T1000 (cell line): ENCODE measurements around the gene SIL1.
"Not testable (repeated sequence)": the region's sequence is repeated elsewhere in the genome, so short reads cannot be mapped to it uniquely, and the experiment has no call there.

Experiments used
- DNase-seq: peaks from one replicate; lab custom pipeline; 2025; ENCODE audit warnings: mixed read lengths; lab: John Stamatoyannopoulos, UW

Gene SIL1

GRCh38 chr5:139105621-139106071 lies 92.5 kb downstream of the SIL1 start:
- DNase-seq: no peak

GRCh38 chr5:139104577-139105276 lies 93.4 kb downstream of the SIL1 start:
- no peak for DNase-seq

GRCh38 chr5:139103762-139104161 lies 94.4 kb downstream of the SIL1 start:
- no peak for DNase-seq

- no peak for DNase-seq
Measured at GRCh38 chr5:139100825-139101224, 97.3 kb downstream of the SIL1 start.

GRCh38 chr5:139094154-139095131 lies 103.7 kb downstream of the SIL1 start:
- no peak for DNase-seq

GRCh38 chr5:139092741-139093343 lies 105.3 kb downstream of the SIL1 start:
- DNase-seq: no peak

- no peak for DNase-seq
Measured at GRCh38 chr5:139091439-139092156, 106.6 kb downstream of the SIL1 start.

GRCh38 chr5:139090581-139090980 lies 107.6 kb downstream of the SIL1 start:
- no peak for DNase-seq

GRCh38 chr5:139088024-139088423 lies 110.1 kb downstream of the SIL1 start:
- DNase-seq: no peak

GRCh38 chr5:139082813-139083498 lies 115.2 kb downstream of the SIL1 start:
- no peak for DNase-seq

GRCh38 chr5:139079991-139080610 lies 118.1 kb downstream of the SIL1 start:
- no peak for DNase-seq

GRCh38 chr5:139079225-139079990 lies 118.8 kb downstream of the SIL1 start:
- DNase-seq: no peak

GRCh38 chr5:139078345-139078744 lies 119.8 kb downstream of the SIL1 start:
- DNase-seq: no peak

GRCh38 chr5:139077899-139078298 lies 120.3 kb downstream of the SIL1 start:
- no peak for DNase-seq

GRCh38 chr5:139076111-139076510 lies 122.1 kb downstream of the SIL1 start:
- no peak for DNase-seq

- no peak for DNase-seq
Measured at GRCh38 chr5:139075066-139076050, 122.8 kb downstream of the SIL1 start.

- DNase-seq: not testable (repeated sequence)
Measured at GRCh38 chr5:139073956-139074355, 124.2 kb downstream of the SIL1 start.

- no peak for DNase-seq
Measured at GRCh38 chr5:139068494-139069151, 129.5 kb downstream of the SIL1 start.
